CD4-positive, alpha-beta T cell treated with Interleukin-15 for 4 hours (primary cell): Measurements from ENCODE around the gene AK1.

ENCODE experiments used
- DNase-seq: peaks from one replicate; pipeline ENCODE4 v3.0.0-alpha.2; 2020; ENCODE audit warnings: low spot score

The AK1 gene

DNA sequence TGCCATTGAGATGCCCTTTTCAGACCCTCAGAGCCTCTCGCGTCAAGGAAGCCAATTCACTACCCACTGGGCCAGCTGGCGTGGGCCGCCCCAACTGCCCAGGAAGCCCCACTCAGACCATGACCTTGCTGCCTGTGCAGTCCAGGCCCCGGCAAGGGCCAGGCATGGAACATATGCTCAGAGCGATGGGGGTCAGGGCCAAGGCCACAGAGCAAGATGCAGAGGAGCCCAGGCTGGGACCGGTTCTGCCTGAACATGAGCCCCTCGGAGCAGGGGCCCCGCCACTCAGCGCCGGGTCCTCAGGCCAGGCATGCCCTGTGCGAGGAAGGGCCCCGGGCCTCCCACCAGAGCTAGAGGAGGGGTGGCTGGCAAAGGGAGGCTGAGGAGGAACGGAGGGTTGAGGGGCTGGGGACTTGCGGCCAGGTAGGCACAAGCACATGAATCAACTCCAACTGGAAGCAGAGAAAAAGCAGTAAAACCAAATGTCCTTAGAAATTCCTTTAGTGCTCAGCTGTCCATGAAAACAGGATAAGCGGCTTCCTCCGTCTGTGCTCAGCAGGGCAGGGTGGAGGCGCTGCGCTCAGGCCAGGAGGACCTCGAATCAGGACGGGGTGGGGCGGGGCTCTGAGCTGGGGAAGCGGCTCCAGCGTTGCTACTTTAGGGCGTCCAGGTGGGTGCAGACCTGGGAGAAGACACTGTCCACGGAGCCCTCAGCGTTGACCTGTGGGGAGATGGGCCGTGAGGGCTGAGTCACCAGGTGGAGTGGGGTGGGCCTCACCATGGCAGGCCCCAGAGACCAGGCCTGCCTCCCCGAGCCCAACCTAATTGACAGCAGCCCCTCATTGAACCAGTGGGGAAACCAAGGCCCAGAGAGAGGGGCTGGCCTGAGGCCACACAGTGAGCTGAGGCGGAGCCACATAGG is 9.9 kb downstream of the AK1 start:
- DNase-seq = no peak

DNA sequence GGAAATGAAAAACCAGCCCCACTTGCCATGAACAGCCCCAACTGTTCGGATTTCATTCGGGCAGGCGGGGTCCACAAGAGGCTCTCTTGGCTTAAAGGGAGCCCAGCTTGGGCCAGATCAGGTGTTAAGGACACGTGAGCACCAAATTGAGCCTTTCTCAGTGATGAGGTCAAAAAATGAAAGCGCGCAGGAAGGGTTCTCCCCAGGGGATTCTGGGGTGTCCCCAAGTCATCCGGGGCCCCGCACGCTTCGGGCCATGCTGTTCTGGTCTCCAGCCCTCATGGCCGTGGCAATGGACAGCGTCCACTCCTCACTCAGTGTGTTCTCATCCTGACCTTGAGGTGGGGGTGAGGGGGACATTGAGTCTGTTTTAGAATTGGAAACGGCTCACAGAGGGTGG is 10.9 kb downstream of the AK1 start:
- no peak for DNase-seq

DNA sequence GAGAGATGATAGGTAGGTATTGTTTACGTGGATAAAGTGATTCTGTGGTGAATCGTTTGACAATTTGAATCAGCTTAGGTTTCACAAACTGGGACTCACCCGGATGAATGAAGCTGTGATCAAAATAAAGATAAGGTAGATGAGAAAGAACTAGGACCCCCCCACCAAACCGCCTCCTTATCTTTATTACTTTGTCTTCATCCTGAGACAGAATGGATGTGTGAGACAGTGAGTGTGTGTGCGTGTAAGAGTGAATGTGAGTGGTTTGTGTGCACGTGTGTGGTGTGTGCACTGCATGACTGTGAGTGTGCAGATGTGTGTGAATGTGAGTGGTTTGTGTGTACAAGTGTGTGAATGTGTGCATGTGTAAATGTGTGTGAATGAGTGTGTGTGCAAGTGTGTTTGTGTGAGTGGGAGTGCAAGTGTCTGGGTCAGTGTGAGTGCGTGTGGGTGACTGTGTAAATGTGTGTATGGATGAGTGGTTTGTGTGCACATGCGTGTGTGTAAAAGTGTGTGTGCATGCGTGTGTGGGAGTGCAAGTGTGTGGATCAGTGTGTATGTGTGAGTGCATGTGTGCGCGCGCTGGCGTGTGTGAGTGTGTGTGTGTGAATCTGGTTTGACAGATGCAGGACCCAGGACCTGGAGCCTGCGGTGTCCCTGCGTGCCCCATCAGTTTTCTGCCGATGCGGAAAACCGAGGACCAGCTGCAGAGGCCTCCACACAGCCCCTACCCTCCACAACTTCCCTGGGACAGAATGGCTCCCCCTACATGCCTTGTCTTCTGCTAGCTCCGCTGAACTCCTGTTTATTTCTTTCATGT is 11.6 kb downstream of the AK1 start:
- DNase-seq = peak; percentile 14

DNA sequence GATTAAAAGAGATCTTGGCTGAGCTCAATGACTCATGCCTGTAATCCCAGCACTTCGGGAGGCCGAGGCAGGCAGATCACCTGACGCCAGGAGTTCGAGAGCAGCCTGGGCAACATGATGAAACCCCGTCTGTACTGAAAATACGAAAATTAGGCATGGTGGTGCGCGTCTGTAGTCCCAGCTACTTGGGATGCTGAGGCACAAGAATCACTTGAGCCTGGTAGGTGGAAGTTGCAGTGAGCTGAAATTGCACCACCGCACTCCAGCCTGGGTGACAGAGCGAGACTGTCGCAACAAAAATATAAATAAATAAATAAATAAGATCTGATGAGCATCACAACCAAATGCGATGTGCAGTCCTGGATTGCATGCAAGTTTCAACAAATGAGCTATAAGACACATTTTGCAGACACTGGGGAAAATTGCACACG is 14.3 kb downstream of the AK1 start:
- no peak for DNase-seq

DNA sequence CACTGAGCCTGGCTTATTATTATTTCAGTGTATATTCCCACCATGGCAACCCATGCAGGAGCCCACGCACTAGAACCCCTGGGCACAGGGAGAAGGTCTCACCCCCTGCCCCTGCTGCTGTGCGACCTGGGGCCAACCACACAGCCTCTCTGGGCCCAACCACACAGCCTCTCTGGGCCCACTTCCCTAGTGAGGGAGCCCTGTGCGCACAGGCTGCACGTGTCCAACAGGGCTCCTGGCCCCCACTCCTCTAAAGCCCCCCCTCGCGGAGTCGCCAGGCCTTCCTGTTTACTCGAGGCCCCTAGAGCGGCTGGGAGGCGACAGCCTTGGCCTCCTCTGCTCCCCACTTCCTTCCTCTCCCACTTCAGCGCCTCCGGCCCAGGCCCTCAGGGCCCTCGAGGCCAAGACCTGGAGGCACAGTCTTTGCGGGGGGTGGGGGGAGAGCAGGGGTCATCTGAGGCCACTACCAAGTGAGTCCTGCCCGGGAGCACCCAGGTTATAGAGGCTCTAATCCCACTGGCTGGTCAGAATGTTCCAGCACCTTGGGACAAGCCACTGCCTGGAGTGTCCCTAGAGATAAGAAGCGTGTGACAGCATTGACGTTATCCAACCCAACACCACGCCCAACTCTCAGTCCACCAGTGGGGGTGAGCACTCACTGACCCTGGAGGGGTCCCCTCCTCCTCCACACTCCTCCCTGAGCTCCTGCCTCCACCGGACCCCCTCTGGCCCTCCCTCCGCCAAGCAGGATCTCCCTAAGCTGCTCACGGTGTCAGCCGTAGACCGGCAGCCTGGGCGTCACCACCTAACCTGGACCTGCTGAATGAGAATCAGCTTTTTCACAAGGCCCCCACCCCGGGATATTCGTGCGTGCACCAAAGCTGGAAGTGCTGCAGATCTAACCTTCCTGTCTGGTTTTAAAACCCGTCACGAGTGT is 15.1 kb downstream of the AK1 start:
- DNase-seq = peak; percentile 40

DNA sequence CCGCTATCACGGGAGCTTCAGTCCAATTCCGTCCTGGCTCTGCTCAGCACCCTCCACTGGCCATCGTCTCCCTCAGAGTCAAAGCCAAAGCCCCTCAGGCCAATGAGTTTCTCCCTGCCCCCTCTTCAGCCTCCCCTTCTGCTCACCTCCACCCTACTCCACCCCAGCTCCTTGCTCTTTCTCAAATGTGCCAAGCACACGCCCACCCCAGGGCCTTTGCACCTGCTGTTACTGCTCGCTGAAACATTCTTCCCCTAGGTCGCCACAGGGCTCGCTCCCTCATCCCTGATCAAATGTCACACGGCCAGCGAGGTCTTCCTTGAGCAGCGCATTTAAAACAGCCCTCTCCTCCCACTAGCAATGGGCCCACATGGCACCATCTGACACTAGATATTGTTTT is 16.7 kb downstream of the AK1 start:
- DNase-seq = no peak

DNA sequence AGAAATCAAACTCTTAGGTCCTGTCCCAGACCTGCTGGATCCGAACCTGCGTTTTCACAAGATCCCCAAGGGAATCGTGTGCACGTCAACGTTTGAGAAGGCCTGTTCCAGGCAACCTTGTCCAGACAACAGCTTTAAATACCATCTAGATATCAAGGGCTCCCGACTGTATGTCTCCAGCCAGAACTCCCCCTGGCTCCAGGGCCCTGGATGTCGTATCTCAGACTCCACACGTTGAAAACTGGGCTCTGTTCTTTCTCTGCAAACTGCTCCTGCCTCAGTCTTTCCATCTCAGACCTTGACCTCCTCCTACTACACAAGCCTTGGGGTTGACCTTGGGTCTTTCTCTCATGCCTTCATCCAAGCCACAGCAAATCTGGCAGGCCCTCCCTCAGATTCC is 17.2 kb downstream of the AK1 start:
- DNase-seq = no peak

DNA sequence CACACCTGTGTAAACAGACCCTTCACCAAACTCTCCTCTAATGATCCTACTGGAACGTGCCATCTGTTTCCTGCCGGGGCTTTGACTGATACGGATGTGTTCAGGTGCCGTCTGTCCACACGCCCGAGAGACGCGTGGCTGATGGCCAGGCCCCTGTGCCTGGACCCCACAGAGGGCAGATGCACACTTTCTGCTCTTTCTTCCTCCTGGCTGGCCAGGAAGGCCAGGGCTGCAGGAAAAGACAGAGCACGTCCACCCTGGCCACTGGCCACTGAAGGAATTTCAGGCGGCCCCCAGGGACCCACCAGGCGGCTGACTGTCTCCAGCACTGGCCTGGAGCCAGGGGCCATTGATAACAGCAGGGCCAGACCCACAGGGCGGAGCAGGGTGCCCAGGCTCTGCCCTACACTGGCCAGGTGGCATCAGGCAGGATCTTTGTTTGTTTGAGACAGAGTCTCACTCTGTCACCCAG is 19.4 kb downstream of the AK1 start:
- no peak for DNase-seq

DNA sequence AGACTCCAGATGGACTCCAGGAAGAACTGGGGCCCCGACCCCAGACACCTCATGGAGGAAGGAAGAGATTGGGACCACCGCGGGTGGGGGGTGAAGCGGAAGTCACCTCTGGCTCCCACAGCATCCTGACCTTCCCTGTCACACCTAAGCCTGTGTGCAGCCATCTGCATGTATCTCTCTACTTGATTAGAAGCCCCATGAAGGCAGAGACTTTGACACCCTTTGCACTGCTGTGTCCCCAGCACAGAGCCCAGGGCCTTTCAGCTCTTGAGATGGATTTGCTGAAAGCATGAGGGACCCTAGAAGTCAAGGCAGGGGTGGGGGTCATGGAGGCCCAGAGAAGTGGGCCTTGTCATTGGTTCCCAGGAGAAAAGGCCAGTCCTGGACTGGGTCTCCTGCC is 20.2 kb downstream of the AK1 start:
- no peak for DNase-seq

DNA sequence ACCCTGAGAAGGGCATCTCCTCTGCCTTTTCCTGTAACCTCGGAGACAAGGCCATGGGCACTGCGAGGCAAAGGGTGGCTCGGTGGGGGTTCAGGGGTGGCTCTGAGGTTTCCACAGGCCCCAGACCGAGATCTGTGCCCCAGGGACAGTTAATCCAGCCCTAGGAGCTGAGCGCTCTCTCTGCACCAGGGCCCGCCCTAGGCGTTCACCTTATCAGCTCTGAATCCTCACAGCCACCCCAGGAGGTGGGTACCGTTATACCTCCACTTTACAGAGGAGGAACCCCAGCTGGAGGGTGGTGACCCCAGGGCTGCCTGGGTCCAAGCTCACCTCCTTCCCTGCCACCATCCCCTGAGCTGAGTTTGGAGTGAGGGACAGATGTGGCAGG is 20.8 kb downstream of the AK1 start:
- no peak for DNase-seq

DNA sequence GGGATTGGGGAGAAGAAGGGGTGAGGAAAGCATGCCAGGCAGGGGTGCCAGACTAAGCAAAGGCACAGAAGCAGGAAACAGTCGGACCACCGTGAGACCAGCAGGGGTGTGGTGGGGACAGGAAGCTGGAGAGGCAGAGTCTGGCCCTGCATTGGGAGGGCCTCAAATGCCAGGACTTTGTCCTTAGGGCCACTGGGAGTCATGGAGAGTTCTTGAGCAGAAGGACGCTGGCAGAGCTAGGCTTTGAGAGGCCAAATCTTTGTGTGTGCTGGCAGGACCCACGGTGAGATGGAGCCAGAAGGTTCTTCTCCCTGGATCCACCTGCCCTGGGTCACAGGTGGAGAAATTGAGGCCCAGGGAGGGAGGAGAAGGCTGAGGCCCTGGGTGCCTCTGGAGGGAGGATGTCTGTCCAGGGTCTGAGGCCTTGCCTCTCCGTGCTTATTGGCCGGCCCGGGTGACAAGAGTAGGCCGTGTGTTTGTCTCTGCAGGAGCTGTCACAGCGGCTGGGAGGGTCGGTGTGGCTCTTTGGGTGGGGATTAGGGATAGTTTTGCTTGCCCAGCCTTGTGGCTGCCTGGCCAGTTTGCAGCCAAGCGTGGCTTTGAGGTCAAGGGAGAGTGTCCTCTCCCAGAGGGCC is 21.3 kb downstream of the AK1 start:
- DNase-seq = no peak

DNA sequence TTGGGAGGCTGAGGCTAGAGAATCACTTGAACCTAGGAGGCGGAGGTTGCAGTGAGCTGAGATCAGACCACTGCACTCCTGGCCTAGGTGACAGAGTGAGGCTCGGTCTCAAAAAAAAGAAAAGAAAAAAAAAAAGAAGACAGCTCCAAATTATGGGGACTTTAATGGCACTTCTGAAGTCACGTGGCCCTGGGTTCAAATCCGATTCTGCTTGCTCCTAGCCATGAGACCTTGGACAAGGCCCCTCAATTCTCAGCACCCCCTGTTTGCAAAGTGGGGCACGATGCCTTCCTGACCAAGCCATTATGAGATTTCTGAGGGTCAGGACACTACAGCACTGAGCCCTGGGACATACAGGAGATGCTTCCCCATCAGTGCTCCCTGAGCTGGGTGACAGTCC is 22.0 kb downstream of the AK1 start:
- DNase-seq = no peak

DNA sequence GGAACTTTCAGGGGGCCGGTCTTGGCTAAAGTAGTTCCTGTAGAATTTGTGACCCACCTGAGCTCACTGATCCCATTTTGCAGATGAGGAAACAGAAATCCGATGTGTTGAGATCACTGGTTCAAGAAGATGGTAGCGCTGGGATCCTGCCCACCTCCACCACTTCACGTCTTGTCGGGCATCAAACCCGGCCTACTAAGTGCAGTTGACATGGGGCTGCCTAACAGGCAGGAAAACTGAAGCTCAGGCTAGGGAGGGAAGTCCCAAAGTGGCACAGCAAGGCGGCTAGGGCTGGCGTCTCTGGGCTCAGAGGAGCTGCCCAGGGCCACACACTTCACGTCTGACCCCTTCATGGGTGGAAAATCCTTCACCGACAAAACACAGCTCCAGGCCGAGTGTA is 22.5 kb downstream of the AK1 start:
- DNase-seq = no peak

DNA sequence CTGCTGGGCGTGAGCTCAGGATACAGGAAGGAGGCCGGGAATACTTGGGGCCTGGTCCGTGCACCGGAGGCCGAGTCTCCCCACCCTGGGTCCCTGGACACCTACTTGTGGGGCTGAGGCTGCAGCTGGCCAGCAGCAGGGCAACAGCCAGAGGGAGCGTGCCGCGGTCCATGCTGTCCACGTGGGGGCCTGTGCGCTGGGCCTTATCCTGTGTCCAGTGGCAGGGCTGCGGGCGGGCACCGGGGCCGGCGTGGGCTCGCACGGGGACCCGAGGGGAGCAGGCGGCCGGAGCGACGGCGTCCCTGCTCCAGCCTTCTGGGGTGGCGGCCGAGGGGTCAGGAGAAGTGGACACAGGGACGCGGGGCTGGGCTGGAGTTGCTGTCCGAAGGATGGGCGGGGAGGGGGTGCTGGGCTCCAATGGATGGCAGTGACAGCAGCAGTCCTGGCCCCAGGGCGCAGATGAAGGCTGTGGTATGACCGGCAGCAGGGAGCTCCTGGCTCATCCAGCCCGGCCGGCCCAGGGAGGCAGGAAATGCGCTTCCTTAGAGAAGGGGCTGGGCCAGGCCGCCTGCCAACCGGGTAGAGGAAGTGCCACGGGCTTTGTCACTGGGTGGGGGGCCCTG is 23.2 kb downstream of the AK1 start, which contains the start of gene ENG:
Gene ENG, minus strand, starts transcription at position 475 of the 623 bp plus-strand sequence. Its CDS starts 303 bp downstream, at position 172.
- DNase-seq = no peak

DNA sequence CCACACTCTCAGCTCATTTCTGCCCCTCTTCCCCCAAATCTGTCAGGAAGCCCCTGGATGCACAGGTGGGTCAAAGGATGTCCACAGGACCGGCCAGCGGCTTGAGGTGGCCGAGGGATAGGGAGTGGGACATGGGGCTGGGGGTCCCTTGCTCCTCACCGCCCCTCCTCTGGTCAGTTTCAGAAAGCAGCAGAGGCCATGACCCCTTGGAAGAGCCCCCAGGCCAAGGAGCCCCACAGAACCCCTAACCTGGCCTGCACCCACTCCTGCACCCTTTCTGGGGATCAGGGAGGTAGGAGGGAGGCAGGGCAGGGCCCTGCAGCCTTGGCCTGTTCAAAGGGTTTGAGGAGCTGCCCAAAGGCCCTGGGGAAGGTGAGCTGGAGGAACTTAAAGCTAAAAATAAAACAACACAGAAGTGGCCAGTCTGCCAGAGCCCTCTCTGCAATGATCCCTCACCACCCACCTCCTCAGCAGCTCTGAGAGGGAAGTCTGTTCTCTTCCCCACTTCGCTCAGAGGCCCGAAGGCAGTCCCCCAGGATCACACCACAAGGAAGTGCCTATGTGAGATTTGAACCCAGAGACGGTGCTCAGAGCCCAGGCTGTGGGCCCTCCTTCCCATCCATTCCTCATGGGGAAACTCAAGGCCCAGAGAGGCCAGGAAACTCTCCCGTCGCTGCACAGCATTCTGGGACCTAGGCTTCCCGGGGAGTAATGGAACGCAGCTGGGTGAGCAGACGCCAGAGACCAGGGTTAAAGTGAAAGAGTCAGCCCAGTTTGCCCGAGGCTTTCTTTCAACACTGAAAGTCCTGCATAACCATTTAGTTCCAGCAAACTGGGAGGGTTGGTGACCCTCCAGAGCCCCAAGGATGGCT is 23.9 kb downstream of the AK1 start:
- no peak for DNase-seq

DNA sequence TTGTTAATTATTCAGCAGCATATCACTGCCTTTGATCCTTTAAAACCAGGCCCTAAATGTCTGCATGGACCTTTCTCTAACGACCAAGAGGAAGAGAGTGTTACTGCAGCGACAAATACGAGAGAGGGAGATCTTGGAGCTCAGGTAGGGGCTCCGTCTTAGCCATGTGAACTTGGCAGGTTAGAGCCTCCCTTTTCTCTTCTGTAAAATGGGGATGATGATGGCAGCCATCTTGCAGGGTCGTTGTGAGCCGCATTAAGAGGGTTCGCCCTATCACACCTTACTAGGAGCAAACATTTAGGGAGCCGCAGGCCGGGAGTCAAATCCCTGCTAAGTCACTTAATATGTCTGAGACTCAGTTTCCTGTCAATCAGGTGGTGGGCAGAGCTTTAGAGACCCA is 24.6 kb downstream of the AK1 start:
- no peak for DNase-seq

DNA sequence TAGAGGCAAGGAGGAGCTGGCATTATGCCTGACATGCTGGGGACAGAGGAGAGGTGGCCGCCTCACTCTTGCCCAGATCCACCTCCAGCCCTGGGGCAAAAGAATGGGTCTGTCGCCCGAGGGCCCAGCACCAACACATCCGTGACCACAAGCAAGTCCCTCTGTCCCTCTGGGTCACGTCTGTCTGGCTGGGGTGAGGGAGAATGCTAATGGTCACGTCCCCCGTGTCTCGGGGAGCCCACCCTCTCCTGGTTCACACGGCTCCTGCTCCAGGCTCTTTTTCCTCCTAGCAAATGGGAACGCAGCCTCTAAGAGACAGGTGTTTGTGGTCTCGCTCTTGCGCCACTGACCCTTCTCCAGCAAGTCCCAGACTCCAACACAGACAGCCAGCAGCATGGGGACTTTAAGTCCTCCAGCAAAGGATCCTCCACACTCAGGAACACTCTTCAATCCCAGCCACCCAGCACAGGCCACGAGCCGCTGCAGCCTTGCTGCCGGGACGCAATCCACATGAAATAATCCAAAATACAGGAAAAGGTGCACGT is 27.1 kb downstream of the AK1 start:
- DNase-seq = no peak

DNA sequence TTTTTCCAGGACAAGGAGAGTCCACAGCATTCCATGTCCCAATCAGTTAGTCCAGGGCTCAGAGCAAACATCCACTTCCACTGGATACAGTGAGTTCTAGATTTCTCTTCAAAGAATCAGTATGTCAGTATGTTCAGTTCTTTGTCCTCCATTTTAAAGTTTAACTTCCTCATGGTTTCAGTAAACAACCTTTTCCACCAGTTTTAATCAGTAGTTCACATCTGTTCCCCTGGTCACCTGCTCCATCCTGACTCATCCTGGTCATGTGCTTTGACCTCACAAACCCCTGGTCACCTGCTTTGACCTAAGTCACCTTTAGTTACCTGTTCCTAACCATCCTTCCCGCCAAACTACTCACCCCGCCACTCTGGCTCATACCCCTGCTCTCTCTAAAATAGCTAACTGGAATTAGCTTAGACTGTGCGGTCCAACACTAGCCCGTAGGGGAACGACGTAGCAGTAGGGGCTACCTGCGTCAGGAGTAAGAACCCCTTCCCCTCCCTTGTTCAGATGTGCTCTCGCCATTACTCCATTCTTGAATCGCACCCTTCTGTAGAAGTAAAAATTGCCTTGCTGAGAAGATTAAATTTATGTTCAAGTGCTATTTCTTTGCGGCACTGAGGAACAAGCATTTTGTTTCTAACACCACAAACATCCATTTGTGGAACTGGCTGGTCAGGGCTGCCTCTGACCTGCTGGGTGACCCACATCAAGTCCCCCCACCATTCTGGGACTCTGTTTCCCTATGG is 28.5 kb downstream of the AK1 start:
- no peak for DNase-seq
